ENCODE results near the gene SEMA3G. TPM values are rescaled to one million over a fixed set of nuclear protein-coding genes. Genes with fewer than 3 reads are reported as not detected.

SEMA3G gene
- total and polyA plus RNA-seq, 7 experiments from 2014 or later: 0.10 to 0.24 TPM; not detected in 5

- Histone ChIP-seq H3K9me3 (ENCODE audit: control insufficient read depth in 2 of 3, low read length in 3 of 3) (no peaks in the 10 kb centered on the region), H3K4me3 (ENCODE audit: low read length) (no peak overlapping the region), H3K27ac (ENCODE audit: low read depth, low read length) (no peak overlapping the region), H3K27me3 (ENCODE audit: control insufficient read depth in 2 of 2, insufficient read depth in 2 of 2, low read length in 2 of 2) (no peaks in the 10 kb centered on the region), H3K36me3 (ENCODE audit: control insufficient read depth in 2 of 3, insufficient read depth in 3 of 3, low read length in 3 of 3) (no peaks in the 10 kb centered on the region), H3K4me1 (ENCODE audit: control insufficient read depth in 2 of 2, insufficient read depth in 2 of 2, low read length in 2 of 2) (no peaks in the 10 kb centered on the region)
- POLR2A ChIA-PET: interaction anchor here (1.7 kb wide), 1 partner anchor 19 kb away, joined by 5 read pairs; no protein-coding TSS in a partner anchor
- CTCF ChIA-PET: interaction anchor here (1.2 kb wide), 1 partner anchor 13 kb away, joined by 4 read pairs; the partner anchor contains the start of gene SEMA3G
- ATAC-seq (no peak), DNase-seq (no peak)
- Mint-ChIP-seq H3K4me1 (peaks cover 0 to 5% (median 0%) of the 10 kb centered on the region in 7 donors), H3K36me3 (no peaks in the 10 kb centered on the region), H3K27me3 (peaks cover 0 to 14% (median 0%) of the 10 kb centered on the region in 5 donors), H3K4me3 (no peak overlapping the region), H3K9me3 (no peaks in the 10 kb centered on the region), H3K27ac (peak overlapping the region in 1 of 9 donors; percentile 3)
- intact Hi-C loops (cut with micrococcal nuclease): no loop called here
These were observed 13.3 kb downstream of the SEMA3G start for GRCh38 chr3:52431459-52432223.

DNA sequence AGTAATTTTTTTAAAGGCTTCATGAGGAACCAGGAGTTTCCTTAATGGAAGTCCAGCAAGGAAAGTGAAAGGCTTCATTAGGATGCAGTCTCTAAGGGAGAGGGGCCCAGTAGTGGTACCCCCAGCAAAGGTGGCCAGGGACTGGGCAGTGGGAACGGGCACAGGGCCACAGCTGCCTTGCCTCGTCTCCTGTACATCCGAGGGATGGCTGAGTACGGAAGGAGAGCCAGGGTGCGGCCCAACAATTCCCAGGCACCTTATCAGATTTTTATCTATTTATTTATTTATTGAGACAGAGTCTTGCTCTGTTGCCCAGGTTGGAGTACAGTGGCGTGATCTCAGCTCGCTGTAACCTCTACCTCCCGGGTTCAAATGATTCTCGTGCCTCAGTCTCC is 14.5 kb downstream of the SEMA3G start:
- Histone ChIP-seq H3K27me3 (ENCODE audit: control insufficient read depth in 2 of 2, insufficient read depth in 2 of 2, low read length in 2 of 2) (no peaks in the 10 kb centered on the region), H3K36me3 (ENCODE audit: control insufficient read depth in 2 of 3, insufficient read depth in 3 of 3, low read length in 3 of 3) (no peaks in the 10 kb centered on the region), H3K4me3 (ENCODE audit: low read length) (no peak overlapping the region), H3K4me1 (ENCODE audit: control insufficient read depth in 2 of 2, insufficient read depth in 2 of 2, low read length in 2 of 2) (no peaks in the 10 kb centered on the region), H3K27ac (ENCODE audit: low read depth, low read length) (no peak overlapping the region), H3K9me3 (ENCODE audit: control insufficient read depth in 2 of 3, low read length in 3 of 3) (no peaks in the 10 kb centered on the region)
- ATAC-seq (no peak), DNase-seq (no peak)
- Mint-ChIP-seq H3K27ac (no peak overlapping the region), H3K4me3 (no peak overlapping the region), H3K9me3 (no peaks in the 10 kb centered on the region), H3K4me1 (peaks cover 0 to 5% (median 0%) of the 10 kb centered on the region in 7 donors), H3K36me3 (no peaks in the 10 kb centered on the region), H3K27me3 (peaks cover 0 to 18% (median 0%) of the 10 kb centered on the region in 5 donors)
- intact Hi-C loops (cut with micrococcal nuclease): no loop called here
- POLR2A ChIA-PET: interaction anchor here (0.7 kb wide), 1 partner anchor 272 kb away, joined by 3 read pairs; no protein-coding TSS in a partner anchor
- CTCF ChIA-PET: interaction anchor here (1.2 kb wide), 1 partner anchor 14 kb away, joined by 4 read pairs; the partner anchor contains the start of gene SEMA3G

DNA sequence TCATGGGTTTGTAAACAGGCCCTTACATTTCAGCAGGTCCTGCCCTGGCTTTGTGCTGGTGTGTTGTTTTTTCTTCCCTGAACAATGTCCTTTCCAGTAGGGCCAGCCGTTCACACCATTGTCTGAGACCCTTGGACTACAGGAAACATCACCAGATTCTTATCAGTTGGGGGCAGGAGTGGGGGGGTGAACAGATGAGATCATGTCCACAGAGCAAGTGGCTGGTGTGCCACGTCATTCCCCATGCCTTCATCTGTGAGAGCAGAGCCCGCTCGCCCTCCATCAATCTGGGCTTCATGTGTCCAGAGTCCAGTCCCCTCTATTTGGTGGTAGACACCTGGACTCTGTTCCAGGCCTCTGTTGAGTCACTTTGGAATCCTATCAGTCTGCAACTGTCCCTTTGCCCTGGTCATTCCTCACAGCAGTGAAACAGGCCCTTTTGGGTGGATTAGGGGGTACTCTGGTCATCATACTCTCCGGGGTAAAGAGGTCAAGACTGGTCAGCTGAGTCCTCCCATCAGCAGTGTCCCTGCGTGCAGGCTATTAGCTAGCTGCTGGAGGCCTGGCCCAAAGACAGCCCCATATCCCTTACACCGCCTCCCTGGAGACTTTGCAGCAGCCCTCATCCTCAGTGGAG is 15.0 kb downstream of the SEMA3G start:
- no peaks in the 10 kb centered on the region for H3K27me3 ChIP-seq (ENCODE audit: control insufficient read depth in 2 of 2, insufficient read depth in 2 of 2, low read length in 2 of 2)
- intact Hi-C loops (cut with micrococcal nuclease): no loop called here
- CTCF ChIA-PET: interaction anchor here (2.9 kb wide), 1 partner anchor 17 kb away, joined by 26 read pairs; no protein-coding TSS in a partner anchor
- Mint-ChIP-seq H3K9me3 (no peaks in the 10 kb centered on the region), H3K4me3 (no peak overlapping the region), H3K27ac (no peak overlapping the region), H3K36me3 (no peaks in the 10 kb centered on the region), H3K4me1 (peaks cover 0 to 5% (median 0%) of the 10 kb centered on the region in 7 donors), H3K27me3 (peaks cover 0 to 21% (median 0%) of the 10 kb centered on the region in 5 donors)
- DNase-seq (no peak), ATAC-seq (no peak)
- H3K36me3 ChIP-seq (ENCODE audit: control insufficient read depth in 2 of 3, insufficient read depth in 3 of 3, low read length in 3 of 3): no peaks in the 10 kb centered on the region
- no peak overlapping the region for H3K27ac ChIP-seq (ENCODE audit: low read depth, low read length)
- POLR2A ChIA-PET: no interaction called here
- H3K4me1 ChIP-seq (ENCODE audit: control insufficient read depth in 2 of 2, insufficient read depth in 2 of 2, low read length in 2 of 2): no peaks in the 10 kb centered on the region
- H3K4me3 ChIP-seq (ENCODE audit: low read length): no peak overlapping the region
- no peaks in the 10 kb centered on the region for H3K9me3 ChIP-seq (ENCODE audit: control insufficient read depth in 2 of 3, low read length in 3 of 3)

DNA sequence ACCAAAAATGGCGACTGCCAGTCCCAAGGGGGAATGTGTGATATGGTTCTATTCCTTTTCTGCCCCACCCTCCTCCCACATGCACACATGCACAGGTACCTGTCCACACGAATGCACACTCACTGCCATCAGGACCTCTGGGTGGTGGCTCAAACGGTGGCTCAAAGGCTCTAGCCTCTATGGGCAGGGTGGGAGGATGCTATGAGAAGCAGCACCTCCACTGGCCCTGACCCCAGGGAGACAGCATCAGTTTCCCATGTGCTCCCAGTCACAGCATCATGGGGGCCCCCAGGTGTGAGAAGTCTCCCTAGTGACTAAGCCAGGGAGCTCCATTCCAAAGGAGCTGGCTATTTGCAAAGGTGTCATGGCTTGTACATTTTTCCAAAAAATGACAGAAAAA is 15.9 kb downstream of the SEMA3G start:
- H3K27ac Mint-ChIP-seq: no peak overlapping the region
- intact Hi-C loops (cut with micrococcal nuclease): no loop called here
- Histone ChIP-seq H3K4me1 (ENCODE audit: control insufficient read depth in 2 of 2, insufficient read depth in 2 of 2, low read length in 2 of 2) (no peaks in the 10 kb centered on the region), H3K9me3 (ENCODE audit: control insufficient read depth in 2 of 3, low read length in 3 of 3) (no peaks in the 10 kb centered on the region), H3K27ac (ENCODE audit: low read depth, low read length) (no peak overlapping the region), H3K4me3 (ENCODE audit: low read length) (no peak overlapping the region), H3K27me3 (ENCODE audit: control insufficient read depth in 2 of 2, insufficient read depth in 2 of 2, low read length in 2 of 2) (no peaks in the 10 kb centered on the region), H3K36me3 (ENCODE audit: control insufficient read depth in 2 of 3, insufficient read depth in 3 of 3, low read length in 3 of 3) (no peaks in the 10 kb centered on the region)
- ChIA-PET CTCF (interaction anchor here (1.3 to 2.9 kb wide), 2 partner anchors 16 to 18 kb away, joined by 3 to 26 read pairs; no protein-coding TSS in a partner anchor), POLR2A (no interaction called here)
- DNase-seq: no peak
- no peak for ATAC-seq
- H3K4me1 Mint-ChIP-seq: peaks cover 0 to 5% (median 0%) of the 10 kb centered on the region in 7 donors
- no peaks in the 10 kb centered on the region for H3K36me3 Mint-ChIP-seq
- no peaks in the 10 kb centered on the region for H3K9me3 Mint-ChIP-seq
- H3K27me3 Mint-ChIP-seq: peaks cover 0 to 21% (median 0%) of the 10 kb centered on the region in 5 donors
- no peak overlapping the region for H3K4me3 Mint-ChIP-seq

DNA sequence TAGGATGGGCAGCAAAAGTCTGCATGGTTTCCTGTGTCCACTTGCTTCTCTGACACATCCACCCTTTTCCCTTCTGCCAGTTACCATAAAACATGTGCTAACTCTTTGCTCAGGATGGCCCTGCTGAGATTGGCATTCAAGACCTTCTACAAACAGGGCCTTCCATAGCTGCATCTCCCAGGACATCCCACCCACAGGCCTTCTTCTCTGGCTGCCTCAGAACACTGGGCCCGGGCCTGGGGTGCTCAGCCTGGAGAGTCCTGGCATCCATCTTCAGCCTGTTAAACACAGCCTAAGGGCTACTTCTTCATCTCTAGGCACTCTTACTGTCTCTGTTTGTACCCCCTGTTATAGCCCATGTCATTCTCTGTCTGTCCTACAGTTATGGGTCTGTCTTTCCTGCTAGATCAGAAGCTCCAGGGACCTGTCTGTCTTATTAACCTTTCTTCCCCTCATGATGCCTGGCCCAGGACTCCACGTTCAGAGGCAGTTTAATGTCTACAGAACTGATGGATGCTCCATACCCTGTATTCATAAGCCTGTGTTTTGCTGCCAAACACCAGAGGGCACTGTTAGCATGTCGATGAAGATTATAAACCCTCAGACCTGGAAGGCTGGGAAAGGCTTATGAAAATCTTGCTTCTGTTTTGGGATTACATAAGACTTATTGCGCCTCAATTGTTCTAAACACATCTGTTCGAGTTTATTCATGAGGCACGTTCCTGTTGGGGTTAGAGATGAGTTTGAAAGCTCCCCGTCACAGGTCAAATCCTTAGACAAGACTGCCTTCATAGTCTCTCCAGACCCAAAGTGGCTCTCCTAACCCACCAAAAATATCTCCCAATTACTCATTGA is 16.5 kb downstream of the SEMA3G start:
- peaks cover 0 to 20% (median 0%) of the 10 kb centered on the region in 5 donors for H3K27me3 Mint-ChIP-seq
- H3K4me3 Mint-ChIP-seq: no peak overlapping the region
- H3K9me3 Mint-ChIP-seq: no peaks in the 10 kb centered on the region
- ATAC-seq: peak; percentile 78
- H3K4me1 ChIP-seq (ENCODE audit: control insufficient read depth in 2 of 2, insufficient read depth in 2 of 2, low read length in 2 of 2): no peaks in the 10 kb centered on the region
- no peaks in the 10 kb centered on the region for H3K27me3 ChIP-seq (ENCODE audit: control insufficient read depth in 2 of 2, insufficient read depth in 2 of 2, low read length in 2 of 2)
- no peak overlapping the region for H3K4me3 ChIP-seq (ENCODE audit: low read length)
- DNase-seq: peak in 5 of 9 donors; percentile 21 to 43 (median 28)
- ChIA-PET CTCF (interaction anchor here (1.3 to 2.9 kb wide), 3 partner anchors 15 to 25 kb away, joined by 3 to 26 read pairs (median 3); no protein-coding TSS in a partner anchor), POLR2A (interaction anchor here (0.6 to 0.8 kb wide), 2 partner anchors 15 to 147 kb away, joined by 3 to 4 read pairs; no protein-coding TSS in a partner anchor)
- peaks cover 0 to 5% (median 0%) of the 10 kb centered on the region in 7 donors for H3K4me1 Mint-ChIP-seq
- no peaks in the 10 kb centered on the region for H3K36me3 Mint-ChIP-seq
- no peaks in the 10 kb centered on the region for H3K36me3 ChIP-seq (ENCODE audit: control insufficient read depth in 2 of 3, insufficient read depth in 3 of 3, low read length in 3 of 3)
- peak overlapping the region in 1 of 9 donors; percentile 57 for H3K27ac Mint-ChIP-seq
- no peak overlapping the region for H3K27ac ChIP-seq (ENCODE audit: low read depth, low read length)
- no peaks in the 10 kb centered on the region for H3K9me3 ChIP-seq (ENCODE audit: control insufficient read depth in 2 of 3, low read length in 3 of 3)
- intact Hi-C loops (cut with micrococcal nuclease): loop anchor here (1.0 kb wide), 2 partner anchors 16 to 19 kb away; no protein-coding TSS in a partner anchor

DNA sequence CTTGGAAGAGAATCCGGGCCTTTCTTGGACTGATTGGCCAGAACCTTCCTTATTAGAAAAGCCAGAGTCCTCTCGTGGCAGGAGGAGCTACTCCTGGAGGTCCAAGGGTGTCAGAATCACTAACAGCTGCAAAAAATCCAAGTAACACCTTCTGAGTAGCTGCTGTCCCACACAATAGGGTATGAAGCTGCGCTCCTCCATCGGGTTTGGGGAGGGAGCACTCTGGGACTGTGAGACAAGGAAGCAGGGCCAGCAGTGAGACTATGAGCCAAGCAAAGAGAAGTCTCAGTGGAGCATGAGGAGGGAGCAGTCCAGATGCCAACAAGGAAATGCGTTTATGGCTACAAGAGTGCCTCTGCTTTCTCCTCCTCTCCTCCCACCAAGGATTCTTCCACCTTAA is 21.7 kb downstream of the SEMA3G start:
- H3K4me1 ChIP-seq (ENCODE audit: control insufficient read depth in 2 of 2, insufficient read depth in 2 of 2, low read length in 2 of 2): no peaks in the 10 kb centered on the region
- peaks cover 0 to 1% (median 0%) of the 10 kb centered on the region in 11 donors for H3K9me3 Mint-ChIP-seq
- H3K36me3 ChIP-seq (ENCODE audit: control insufficient read depth in 2 of 3, insufficient read depth in 3 of 3, low read length in 3 of 3): peaks cover 0 to 6% (median 0%) of the 10 kb centered on the region in 3 experiments
- H3K27ac ChIP-seq (ENCODE audit: low read depth, low read length): no peak overlapping the region
- peak overlapping the region in 1 of 9 donors; percentile 28 for H3K27ac Mint-ChIP-seq
- peaks cover 0 to 15% (median 5%) of the 10 kb centered on the region in 5 donors for H3K36me3 Mint-ChIP-seq
- peaks cover 0 to 17% (median 0%) of the 10 kb centered on the region in 5 donors for H3K27me3 Mint-ChIP-seq
- intact Hi-C loops (cut with micrococcal nuclease): no loop called here
- H3K4me3 Mint-ChIP-seq: no peak overlapping the region
- CTCF ChIA-PET: interaction anchor here (0.5 kb wide), 1 partner anchor 28 kb away, joined by 3 read pairs; no protein-coding TSS in a partner anchor
- POLR2A ChIA-PET: no interaction called here
- no peak for DNase-seq
- no peaks in the 10 kb centered on the region for H3K27me3 ChIP-seq (ENCODE audit: control insufficient read depth in 2 of 2, insufficient read depth in 2 of 2, low read length in 2 of 2)
- H3K9me3 ChIP-seq (ENCODE audit: control insufficient read depth in 2 of 3, low read length in 3 of 3): no peaks in the 10 kb centered on the region
- no peaks in the 10 kb centered on the region for H3K4me1 Mint-ChIP-seq
- H3K4me3 ChIP-seq (ENCODE audit: low read length): no peak overlapping the region
- no peak for ATAC-seq
